ENCODE measurements around the gene CEACAM16. TPM values are rescaled to one million over a fixed set of nuclear protein-coding genes. Genes with fewer than 3 reads are reported as not detected.
"Not testable (repeated sequence)": the region's sequence is repeated elsewhere in the genome, so short reads cannot be mapped to it uniquely, and the experiment has no call there.

The CEACAM16 gene
- total RNA-seq, 1 donor from 2014 or later: not detected

DNA sequence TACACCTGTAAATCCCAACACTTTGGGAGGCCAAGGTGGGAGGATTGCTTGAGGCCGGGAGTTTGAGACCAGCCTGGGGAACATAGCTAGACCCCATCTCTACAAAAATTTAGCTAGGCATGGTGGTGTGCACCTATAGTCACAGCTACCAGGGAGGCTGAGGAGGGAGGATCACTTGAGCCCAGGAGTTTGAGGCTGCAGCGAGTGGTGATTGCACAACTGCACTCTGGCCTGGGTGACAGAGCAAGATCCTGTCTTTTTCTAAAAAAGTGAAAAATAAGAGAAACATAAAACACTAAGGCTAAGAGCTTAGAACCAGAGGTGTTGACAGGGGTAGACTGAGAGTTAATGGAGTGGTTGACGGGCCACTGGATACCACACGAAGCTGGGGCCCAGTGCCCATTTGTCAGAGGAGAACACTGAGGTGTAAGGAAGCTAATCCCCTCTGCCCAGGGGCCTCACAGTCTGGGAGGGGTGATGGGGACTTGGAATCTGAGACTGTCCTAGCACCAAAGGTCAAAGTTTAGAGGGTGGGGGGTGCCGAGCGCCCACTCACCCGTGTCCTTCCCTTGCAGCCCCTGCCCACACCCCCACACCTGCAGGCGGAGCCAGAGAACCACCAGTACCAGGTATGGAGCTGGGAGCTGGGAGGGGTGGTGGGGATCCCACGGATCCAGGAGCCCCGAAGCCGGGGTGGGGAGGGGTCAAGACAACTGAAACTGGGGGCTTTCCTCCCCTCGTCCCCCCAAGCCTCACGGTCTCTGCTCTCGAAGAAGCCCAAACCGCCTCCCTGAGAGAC, 16.8 kb upstream of the CEACAM16 start:
- Histone ChIP-seq H3K4me3 (ENCODE audit: low read depth, low read length) (no peak overlapping the region), H3K36me3 (ENCODE audit: control insufficient read depth, insufficient read depth, low read length) (no peaks in the 10 kb centered on the region), H3K27me3 (ENCODE audit: control insufficient read depth, insufficient read depth, low read length) (no peaks in the 10 kb centered on the region)
- TF ChIP-seq, protein P1, sequence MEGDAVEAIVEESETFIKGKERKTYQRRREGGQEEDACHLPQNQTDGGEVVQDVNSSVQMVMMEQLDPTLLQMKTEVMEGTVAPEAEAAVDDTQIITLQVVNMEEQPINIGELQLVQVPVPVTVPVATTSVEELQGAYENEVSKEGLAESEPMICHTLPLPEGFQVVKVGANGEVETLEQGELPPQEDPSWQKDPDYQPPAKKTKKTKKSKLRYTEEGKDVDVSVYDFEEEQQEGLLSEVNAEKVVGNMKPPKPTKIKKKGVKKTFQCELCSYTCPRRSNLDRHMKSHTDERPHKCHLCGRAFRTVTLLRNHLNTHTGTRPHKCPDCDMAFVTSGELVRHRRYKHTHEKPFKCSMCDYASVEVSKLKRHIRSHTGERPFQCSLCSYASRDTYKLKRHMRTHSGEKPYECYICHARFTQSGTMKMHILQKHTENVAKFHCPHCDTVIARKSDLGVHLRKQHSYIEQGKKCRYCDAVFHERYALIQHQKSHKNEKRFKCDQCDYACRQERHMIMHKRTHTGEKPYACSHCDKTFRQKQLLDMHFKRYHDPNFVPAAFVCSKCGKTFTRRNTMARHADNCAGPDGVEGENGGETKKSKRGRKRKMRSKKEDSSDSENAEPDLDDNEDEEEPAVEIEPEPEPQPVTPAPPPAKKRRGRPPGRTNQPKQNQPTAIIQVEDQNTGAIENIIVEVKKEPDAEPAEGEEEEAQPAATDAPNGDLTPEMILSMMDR (IDR thresholded peaks at IDR 0.05; ENCODE audit: insufficient read depth, low read length, poor library complexity, severe bottlenecking): no peak
- DNase-seq (ENCODE audit: low read depth): no peak

DNA sequence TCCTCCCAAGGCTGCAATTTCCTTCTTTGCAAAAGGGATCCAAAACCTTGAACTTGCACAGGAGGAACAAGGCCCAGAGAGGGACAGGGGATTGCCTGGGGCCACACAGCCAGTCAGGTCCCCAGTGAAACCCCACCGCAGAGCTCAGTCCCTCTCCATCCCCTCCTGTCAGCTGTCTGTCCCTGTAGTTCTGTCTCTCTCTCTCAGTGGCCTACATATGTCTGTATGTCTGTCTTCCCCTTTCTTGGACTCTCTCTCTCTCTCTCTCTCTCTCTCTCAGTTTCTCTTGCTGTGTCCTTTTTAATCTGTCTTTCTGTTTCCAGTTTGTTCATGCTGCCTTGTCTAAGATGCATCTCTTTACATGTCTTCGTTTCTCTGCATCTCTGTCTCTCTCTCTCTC, 16.1 kb upstream of the CEACAM16 start:
- TF ChIP-seq, protein P1 (IDR thresholded peaks at IDR 0.05; ENCODE audit: insufficient read depth, low read length, poor library complexity, severe bottlenecking): no peak
- DNase-seq (ENCODE audit: low read depth): no peak
- H3K36me3 ChIP-seq (ENCODE audit: control insufficient read depth, insufficient read depth, low read length): no peaks in the 10 kb centered on the region
- no peak overlapping the region for H3K4me3 ChIP-seq (ENCODE audit: low read depth, low read length)
- no peaks in the 10 kb centered on the region for H3K27me3 ChIP-seq (ENCODE audit: control insufficient read depth, insufficient read depth, low read length)

DNA sequence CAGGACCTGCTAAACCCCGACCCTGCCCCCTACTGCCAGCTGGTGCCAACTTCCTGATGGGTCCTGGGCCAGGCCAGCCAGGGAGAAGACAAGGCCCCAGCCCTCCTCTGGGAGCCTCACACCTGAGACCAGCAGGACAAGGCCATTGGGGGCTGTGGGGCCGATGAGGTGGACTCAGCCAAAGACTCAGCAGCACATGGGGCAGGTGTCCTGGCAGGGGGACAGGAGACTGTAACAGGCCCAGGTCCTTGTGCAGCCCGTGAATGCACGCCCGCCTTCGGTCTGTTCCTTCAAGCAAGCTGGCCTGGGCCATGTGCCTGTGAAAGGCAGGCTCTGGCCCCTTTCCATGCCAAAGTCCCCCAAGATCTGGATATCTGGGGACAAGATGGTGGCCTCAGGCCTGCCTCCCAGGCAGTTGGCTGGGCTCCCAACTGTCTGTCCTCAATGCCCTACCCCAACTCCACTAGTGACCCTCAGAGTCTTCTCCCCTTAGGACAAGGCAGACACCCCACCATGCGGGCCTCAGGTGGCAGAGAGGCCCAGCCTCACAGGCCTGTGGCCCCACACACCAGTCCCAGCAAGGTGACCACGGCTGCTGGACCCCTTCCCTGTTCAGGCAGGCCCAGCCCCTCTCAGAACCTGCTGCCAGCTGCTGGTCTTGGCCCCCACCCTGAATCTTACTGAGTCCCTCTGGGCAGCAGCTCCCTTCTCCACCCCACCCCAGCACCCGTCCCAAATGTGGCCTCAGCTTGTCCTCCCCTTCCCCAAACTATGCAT, 15.3 kb upstream of the CEACAM16 start:
- no peak for DNase-seq (ENCODE audit: low read depth)
- H3K36me3 ChIP-seq (ENCODE audit: control insufficient read depth, insufficient read depth, low read length): no peaks in the 10 kb centered on the region
- H3K4me3 ChIP-seq (ENCODE audit: low read depth, low read length): no peak overlapping the region
- no peaks in the 10 kb centered on the region for H3K27me3 ChIP-seq (ENCODE audit: control insufficient read depth, insufficient read depth, low read length)
- TF ChIP-seq, protein P1 (IDR thresholded peaks at IDR 0.05; ENCODE audit: insufficient read depth, low read length, poor library complexity, severe bottlenecking): no peak

DNA sequence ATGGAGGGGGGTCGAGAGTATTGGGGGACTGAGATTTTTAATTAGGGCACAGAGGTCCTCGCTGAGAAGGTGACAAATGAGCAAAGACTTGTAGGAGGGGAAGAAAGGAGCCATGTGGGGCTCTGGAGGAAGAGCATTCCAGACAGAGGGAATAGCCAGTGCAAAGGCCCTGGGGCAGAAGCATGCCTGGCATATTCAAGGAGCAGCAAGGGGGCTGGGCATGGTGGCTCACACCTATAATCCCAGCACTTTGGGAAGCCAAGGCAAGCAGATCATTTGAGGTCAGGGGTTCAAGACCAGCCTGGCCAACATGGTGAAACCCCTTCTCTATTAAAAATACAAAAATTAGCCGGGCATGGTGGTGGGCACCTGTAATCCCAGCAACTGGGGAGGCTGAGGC, 14.6 kb upstream of the CEACAM16 start:
- H3K27me3 ChIP-seq (ENCODE audit: control insufficient read depth, insufficient read depth, low read length); DNase-seq (ENCODE audit: low read depth); H3K4me3 ChIP-seq (ENCODE audit: low read depth, low read length); H3K36me3 ChIP-seq (ENCODE audit: control insufficient read depth, insufficient read depth, low read length): not testable (repeated sequence)

DNA sequence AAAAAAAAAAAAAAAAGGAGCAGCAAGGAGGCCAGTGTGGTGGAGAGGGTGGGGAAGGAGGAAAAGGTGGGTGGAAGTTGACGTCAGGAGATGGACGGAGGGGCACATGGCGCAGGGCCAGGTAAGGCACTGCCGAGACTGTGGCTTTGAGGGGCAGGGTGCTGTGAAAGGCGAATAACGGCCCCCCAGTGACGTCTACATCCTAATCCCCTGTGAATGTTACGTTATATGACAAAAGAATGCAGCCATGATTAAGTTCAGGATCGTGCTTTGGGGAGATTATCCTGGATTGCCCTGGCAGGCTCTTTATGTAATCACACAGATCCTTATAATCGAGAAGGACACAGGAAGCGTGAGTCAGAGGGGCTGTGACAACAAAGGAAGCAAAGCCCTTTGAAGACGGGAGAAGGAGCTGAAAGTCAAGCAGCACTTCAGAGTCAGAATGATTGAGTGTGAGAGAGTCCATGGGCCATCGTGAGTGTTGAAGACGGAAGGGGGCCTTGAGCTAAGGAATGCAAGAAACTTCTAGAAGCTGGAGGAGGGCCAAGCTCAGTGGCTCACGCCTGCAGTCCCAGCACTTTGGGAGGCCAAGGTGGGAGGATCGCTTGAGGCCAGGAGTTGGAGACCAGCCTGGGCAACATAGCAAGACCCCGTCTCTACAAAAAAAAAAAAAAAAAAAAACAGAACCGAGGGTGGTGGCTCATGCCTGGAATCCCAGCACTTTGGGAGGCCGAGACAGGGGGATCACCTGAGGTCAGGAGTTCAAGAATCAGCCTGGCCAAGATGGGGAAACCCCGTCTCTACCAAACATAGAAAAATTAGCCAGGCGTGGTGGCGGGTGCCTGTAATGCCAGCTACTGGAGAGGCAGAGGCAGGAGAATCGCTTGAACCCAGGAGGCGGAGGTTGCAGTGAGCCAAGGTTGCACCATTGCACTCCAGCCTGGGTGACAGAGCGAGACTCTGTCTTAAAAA, 13.8 kb upstream of the CEACAM16 start:
- Histone ChIP-seq H3K27me3 (ENCODE audit: control insufficient read depth, insufficient read depth, low read length) (no peaks in the 10 kb centered on the region), H3K4me3 (ENCODE audit: low read depth, low read length) (no peak overlapping the region), H3K36me3 (ENCODE audit: control insufficient read depth, insufficient read depth, low read length) (no peaks in the 10 kb centered on the region)
- DNase-seq (ENCODE audit: low read depth): peak; percentile 63
- TF ChIP-seq, protein P1 (IDR thresholded peaks at IDR 0.05; ENCODE audit: insufficient read depth, low read length, poor library complexity, severe bottlenecking): no peak
